Spinal cord (tissue), 10 donors: ENCODE measurements around the gene BDKRB2. TPM values are rescaled to one million over a fixed set of nuclear protein-coding genes. Genes with fewer than 3 reads are reported as not detected.

ENCODE experiments used
- DNase-seq, 6 donors: peaks; one replicate each; pipeline versions ENCODE4 v3.0.0 to v3.0.0-alpha.2; 2013 to 2015; ENCODE audit warnings: low spot score in 6 of 6, low read depth in 4 of 6
- H3K27ac ChIP-seq: one replicate; pipeline ENCODE4 v1.5.1; 2013; ENCODE audit warnings: low read depth, low read length, control low read depth
- H3K27me3 ChIP-seq: one replicate; pipeline ENCODE4 v1.6.1; 2013; ENCODE audit warnings: low read length; ENCODE audit not compliant: control insufficient read depth, insufficient read depth
- H3K36me3 ChIP-seq: one replicate; pipeline ENCODE4 v1.6.1; 2013; ENCODE audit warnings: low read length; ENCODE audit not compliant: control insufficient read depth, insufficient read depth
- H3K4me1 ChIP-seq: one replicate; pipeline ENCODE4 v1.6.1; 2013; ENCODE audit warnings: low read length; ENCODE audit not compliant: control insufficient read depth, insufficient read depth
- H3K4me3 ChIP-seq: one replicate; pipeline ENCODE4 v1.5.1; 2013; ENCODE audit warnings: low read depth, low read length, control low read depth
- H3K9me3 ChIP-seq: one replicate; pipeline ENCODE4 v1.6.1; 2013; ENCODE audit warnings: low read length; ENCODE audit not compliant: control insufficient read depth, insufficient read depth
- WGBS: methylation state at CpG from one replicate; pipeline ENCODE4 v1.1.5; 2013; ENCODE audit warnings: missing lambda C conversion rate; ENCODE audit not compliant: insufficient coverage; 5-methylcytosine and 5-hydroxymethylcytosine counted together
- polyA plus RNA-seq, 2 donors: library from polyadenylated mRNA; unstranded; fragments of 120-200 nt; gene quantifications; one replicate each; pipeline ENCODE4 v1.2.1, GENCODE V29; 2013; ENCODE audit not compliant: insufficient read length in 2 of 2
- total RNA-seq, 2 donors: library from RNA; depleted of rRNA in 1 of 2; stranded (reverse); fragments of 120-200 nt in 1 of 2; fragments of >200 nt in 1 of 2; gene quantifications; one replicate each; pipeline versions ENCODE4 v1.2.3 to v1.2.4, GENCODE V29; 2013 to 2014
- donor health status: healthy.

Gene BDKRB2
- total and polyA plus RNA-seq, 4 donors: 1.3 to 3.4 (median 2.1) TPM

DNA sequence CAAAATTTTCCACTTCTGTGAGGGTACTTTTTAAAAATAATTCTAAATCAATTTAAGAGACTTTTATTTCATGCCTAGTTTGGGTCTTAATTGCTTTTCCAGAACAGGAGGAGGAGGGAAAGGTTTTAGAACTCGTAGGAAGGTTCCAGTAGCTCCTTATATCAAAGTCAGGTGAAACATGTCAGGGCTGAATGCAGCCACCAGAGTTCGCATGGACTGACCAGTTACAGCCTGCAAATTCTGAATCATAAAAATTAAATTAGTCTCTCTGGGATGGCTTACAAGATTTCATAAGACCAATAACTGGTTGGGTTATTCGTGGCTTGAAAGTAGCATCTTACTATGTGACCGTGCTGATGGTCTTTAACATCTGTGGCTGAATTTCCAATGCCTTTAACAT lies 51.8 kb downstream of the BDKRB2 start:
- no peaks in the 10 kb centered on the region for H3K36me3 ChIP-seq
- no peak for DNase-seq
- H3K4me3 ChIP-seq: no peak overlapping the region
- no CpG with 5 or more reads among the region's 4 CpGs for whole genome bisulfite sequencing
- no peaks in the 10 kb centered on the region for H3K27me3 ChIP-seq
- peaks cover 2% of the 10 kb centered on the region for H3K9me3 ChIP-seq
- H3K27ac ChIP-seq: no peak overlapping the region
- H3K4me1 ChIP-seq: no peaks in the 10 kb centered on the region

DNA sequence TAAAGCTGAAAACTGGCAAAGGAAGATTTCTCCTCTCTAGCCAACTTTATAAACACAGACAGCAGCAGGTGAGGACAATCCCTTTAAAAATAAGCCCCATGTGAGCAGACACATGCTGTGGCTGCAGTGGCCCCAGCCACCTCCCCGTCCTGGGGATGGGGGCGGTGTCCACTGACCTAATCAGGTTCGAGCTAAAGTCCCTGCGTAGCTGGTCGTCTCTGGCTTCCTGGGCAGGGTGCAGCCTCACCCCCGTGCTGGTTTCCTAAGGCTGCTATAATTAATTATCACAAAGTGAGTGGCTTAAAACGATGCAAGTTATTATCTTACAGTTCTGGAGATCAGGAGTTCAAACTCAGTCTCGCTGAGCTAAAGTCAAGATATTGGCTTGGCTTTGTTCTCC lies 52.4 kb downstream of the BDKRB2 start:
- no peak overlapping the region for H3K27ac ChIP-seq
- WGBS: 81% methylated on average over 3 of the region's 8 CpGs
- no peaks in the 10 kb centered on the region for H3K4me1 ChIP-seq

GRCh38 chr14:96257900-96258299 lies 53.3 kb downstream of the BDKRB2 start:
- H3K36me3 ChIP-seq: no peaks in the 10 kb centered on the region

More for the DNA sequence above, 52.4 kb downstream of the BDKRB2 start:
- Histone ChIP-seq H3K36me3 (no peaks in the 10 kb centered on the region), H3K4me3 (no peak overlapping the region), H3K27me3 (no peaks in the 10 kb centered on the region), H3K9me3 (peaks cover 2% of the 10 kb centered on the region)
- DNase-seq: no peak

DNA sequence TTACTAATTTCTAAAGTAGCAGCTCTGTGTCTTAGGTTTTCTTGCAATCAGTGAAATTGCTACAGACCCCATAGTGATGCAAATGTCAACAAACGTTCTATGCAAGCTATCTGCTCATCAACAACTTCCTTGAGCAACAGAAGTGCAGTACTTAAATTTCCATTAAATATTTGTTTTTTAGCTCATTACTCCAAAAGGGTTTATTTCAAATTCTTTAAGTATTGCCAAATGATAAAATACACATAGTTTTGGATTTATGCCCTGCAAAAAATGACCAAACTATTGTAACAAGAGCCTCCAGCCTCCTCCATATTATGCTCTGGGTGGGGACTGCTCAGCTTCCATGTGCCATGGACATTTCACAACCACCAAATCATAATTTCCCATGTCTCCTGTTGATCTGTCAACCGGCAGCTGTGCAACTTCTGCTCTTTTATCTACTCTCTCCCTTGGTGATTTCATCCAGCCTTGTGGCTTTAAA lies 55.7 kb downstream of the BDKRB2 start:
- no peaks in the 10 kb centered on the region for H3K4me1 ChIP-seq
- no peak for DNase-seq
- H3K27ac ChIP-seq: no peak overlapping the region
- WGBS: 70% methylated on average over 2 of the region's 2 CpGs
- peaks cover 2% of the 10 kb centered on the region for H3K9me3 ChIP-seq
- no peaks in the 10 kb centered on the region for H3K36me3 ChIP-seq
- no peak overlapping the region for H3K4me3 ChIP-seq
- no peaks in the 10 kb centered on the region for H3K27me3 ChIP-seq

More at GRCh38 chr14:96257900-96258299, 53.3 kb downstream of the BDKRB2 start:
- Histone ChIP-seq H3K4me1 (no peaks in the 10 kb centered on the region), H3K9me3 (peaks cover 2% of the 10 kb centered on the region), H3K4me3 (no peak overlapping the region), H3K27ac (no peak overlapping the region), H3K27me3 (no peaks in the 10 kb centered on the region)
- DNase-seq: no peak

GRCh38 chr14:96261053-96261452 lies 56.4 kb downstream of the BDKRB2 start:
- H3K9me3 ChIP-seq: peaks cover 2% of the 10 kb centered on the region
- H3K27me3 ChIP-seq: no peaks in the 10 kb centered on the region
- H3K4me3 ChIP-seq: no peak overlapping the region
- no peak for DNase-seq
- 100% methylated on average over 3 of the region's 5 CpGs for WGBS
- no peaks in the 10 kb centered on the region for H3K4me1 ChIP-seq
- H3K27ac ChIP-seq: no peak overlapping the region
- H3K36me3 ChIP-seq: no peaks in the 10 kb centered on the region

DNA sequence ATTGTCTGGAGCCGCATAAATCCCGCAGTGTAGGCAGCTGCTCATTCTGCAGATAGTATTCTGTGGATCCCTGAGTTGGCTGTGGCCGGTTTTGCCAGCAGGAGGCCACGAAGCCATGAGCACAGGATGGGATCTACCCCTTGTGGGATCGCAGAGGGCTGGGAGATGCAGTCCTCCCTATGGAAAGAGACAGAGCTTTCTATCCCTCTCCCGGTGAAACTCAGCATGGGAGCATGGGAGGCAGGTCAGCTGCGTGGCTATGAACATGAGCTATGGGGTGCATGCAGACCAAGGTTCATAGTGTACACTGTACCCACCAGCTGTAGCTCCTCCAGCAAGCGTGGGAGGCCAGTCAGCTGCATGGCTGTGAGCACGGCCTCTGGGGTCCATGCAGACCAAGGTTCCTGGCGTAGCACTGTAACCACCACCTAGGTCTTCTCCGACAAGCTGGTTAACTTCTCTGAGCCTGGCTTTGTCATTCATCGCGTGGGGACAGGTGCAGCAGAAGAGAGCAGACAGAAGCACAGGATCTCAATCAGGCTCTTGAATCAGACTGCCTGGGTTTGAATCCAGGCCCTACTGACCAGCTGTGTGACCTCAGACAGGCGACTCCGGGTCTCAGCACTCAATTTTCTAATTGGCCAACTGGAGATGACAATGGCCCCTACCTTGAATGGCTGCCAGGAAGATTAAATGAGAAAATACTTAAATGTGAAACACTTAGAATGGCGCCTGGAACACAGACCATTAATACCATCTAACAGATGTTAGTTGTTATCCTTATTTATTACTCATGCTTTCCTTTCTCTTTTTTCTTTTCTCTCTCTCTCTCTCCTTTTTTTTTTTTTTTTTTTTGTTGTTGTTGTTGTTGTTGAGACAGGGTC lies 57.4 kb downstream of the BDKRB2 start:
- Histone ChIP-seq H3K9me3 (peaks cover 2% of the 10 kb centered on the region), H3K36me3 (no peaks in the 10 kb centered on the region), H3K4me1 (no peaks in the 10 kb centered on the region), H3K27ac (no peak overlapping the region), H3K4me3 (no peak overlapping the region), H3K27me3 (no peaks in the 10 kb centered on the region)
- WGBS: 84% methylated on average over 13 of the region's 16 CpGs
- DNase-seq: no peak

DNA sequence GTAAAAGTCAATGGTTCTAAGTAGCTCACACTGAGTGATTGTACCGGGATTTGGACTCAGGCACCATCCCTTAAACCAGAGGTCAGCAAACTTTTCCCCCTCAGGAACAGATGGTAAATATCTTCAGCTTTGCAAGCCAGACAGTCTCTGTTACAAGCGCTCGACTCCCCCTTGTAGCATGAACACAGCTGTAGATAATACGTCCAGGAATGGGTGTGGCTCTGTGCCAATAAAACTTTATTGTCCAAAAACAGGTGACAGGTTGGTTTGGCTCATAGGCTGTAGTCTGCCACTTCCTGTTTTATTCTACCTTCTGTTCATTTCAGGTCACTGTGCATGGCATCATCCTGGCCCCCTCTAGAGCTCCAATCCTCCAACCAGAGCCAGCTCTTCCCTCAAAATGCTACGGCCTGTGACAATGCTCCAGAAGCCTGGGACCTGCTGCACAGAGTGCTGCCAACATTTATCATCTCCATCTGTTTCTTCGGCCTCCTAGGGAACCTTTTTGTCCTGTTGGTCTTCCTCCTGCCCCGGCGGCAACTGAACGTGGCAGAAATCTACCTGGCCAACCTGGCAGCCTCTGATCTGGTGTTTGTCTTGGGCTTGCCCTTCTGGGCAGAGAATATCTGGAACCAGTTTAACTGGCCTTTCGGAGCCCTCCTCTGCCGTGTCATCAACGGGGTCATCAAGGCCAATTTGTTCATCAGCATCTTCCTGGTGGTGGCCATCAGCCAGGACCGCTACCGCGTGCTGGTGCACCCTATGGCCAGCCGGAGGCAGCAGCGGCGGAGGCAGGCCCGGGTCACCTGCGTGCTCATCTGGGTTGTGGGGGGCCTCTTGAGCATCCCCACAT lies 58.9 kb downstream of the BDKRB2 start:
- Histone ChIP-seq H3K4me3 (no peak overlapping the region), H3K27ac (no peak overlapping the region), H3K4me1 (no peaks in the 10 kb centered on the region), H3K36me3 (no peaks in the 10 kb centered on the region), H3K27me3 (no peaks in the 10 kb centered on the region), H3K9me3 (peaks cover 2% of the 10 kb centered on the region)
- DNase-seq: no peak
- WGBS: 92% methylated on average over 17 of the region's 20 CpGs

DNA sequence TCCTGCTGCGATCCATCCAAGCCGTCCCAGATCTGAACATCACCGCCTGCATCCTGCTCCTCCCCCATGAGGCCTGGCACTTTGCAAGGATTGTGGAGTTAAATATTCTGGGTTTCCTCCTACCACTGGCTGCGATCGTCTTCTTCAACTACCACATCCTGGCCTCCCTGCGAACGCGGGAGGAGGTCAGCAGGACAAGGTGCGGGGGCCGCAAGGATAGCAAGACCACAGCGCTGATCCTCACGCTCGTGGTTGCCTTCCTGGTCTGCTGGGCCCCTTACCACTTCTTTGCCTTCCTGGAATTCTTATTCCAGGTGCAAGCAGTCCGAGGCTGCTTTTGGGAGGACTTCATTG lies 59.5 kb downstream of the BDKRB2 start:
- peaks cover 2% of the 10 kb centered on the region for H3K9me3 ChIP-seq
- H3K27ac ChIP-seq: no peak overlapping the region
- no peak overlapping the region for H3K4me3 ChIP-seq
- H3K27me3 ChIP-seq: no peaks in the 10 kb centered on the region
- 94% methylated on average over 11 of the region's 14 CpGs for WGBS
- no peak for DNase-seq
- H3K36me3 ChIP-seq: no peaks in the 10 kb centered on the region
- H3K4me1 ChIP-seq: no peaks in the 10 kb centered on the region

- Histone ChIP-seq H3K36me3 (no peaks in the 10 kb centered on the region), H3K9me3 (peaks cover 2% of the 10 kb centered on the region), H3K27me3 (no peaks in the 10 kb centered on the region), H3K27ac (no peak overlapping the region), H3K4me3 (no peak overlapping the region), H3K4me1 (no peaks in the 10 kb centered on the region)
- DNase-seq: no peak
- WGBS: 65% methylated on average over 2 of the region's 3 CpGs
Measured at GRCh38 chr14:96264853-96265252, 60.2 kb downstream of the BDKRB2 start.
